H1 (cell line): ENCODE measurements around the gene OCRL. TPM values are rescaled to one million over a fixed set of nuclear protein-coding genes. Genes with fewer than 3 reads are reported as not detected.

ENCODE experiments used
- CBX8 ChIP-seq: fragments of 300-800, 300-1000 bp; sonication (generic); IDR thresholded peaks from 2 replicates; pipeline ENCODE4 v1.7.1; 2016; ENCODE audit warnings: low read depth, low read length, borderline replicate concordance
- CHD1 ChIP-seq: IDR thresholded peaks from 2 replicates; pipeline ENCODE4 v1.6.1; 2012; ENCODE audit warnings: low read depth, low read length, improper control_type of control experiment
- CTBP2 ChIP-seq: IDR thresholded peaks from 2 replicates; pipeline ENCODE4 v1.7.0; 2011; ENCODE audit warnings: borderline replicate concordance, mild to moderate bottlenecking, moderate library complexity, mixed read lengths, low read length; ENCODE audit not compliant: insufficient read depth, insufficient read length
- EGR1 ChIP-seq: IDR thresholded peaks from 2 replicates; pipeline ENCODE4 v1.6.1; 2011; ENCODE audit warnings: low read depth, low read length, borderline replicate concordance
- GABPA ChIP-seq: IDR thresholded peaks from 2 replicates; pipeline ENCODE4 v1.6.1; 2011; ENCODE audit warnings: mild to moderate bottlenecking, low read length, moderate library complexity, borderline replicate concordance; ENCODE audit not compliant: insufficient read depth
- KDM1A ChIP-seq: fragments of 200-600, 300-600 bp; sonication (generic); IDR thresholded peaks from 2 replicates; pipeline ENCODE4 v1.7.1; 2016; ENCODE audit warnings: mild to moderate bottlenecking, low read length, borderline replicate concordance
- POLR2AphosphoS5 ChIP-seq: IDR thresholded peaks from 2 replicates; pipeline ENCODE4 v1.6.1; 2011; ENCODE audit warnings: low read depth, low read length
- RFX5 ChIP-seq: IDR thresholded peaks from 2 replicates; pipeline ENCODE4 v1.6.1; 2011; ENCODE audit warnings: low read depth, low read length, improper control_type of control experiment, borderline replicate concordance
- SAP30 ChIP-seq: fragments of 300-600 bp; sonication (generic); IDR thresholded peaks from 2 replicates; pipeline ENCODE4 v1.7.1; 2012; ENCODE audit warnings: low read length, moderate library complexity, mild to moderate bottlenecking, inconsistent platforms; ENCODE audit not compliant: insufficient read depth, insufficient replicate concordance
- SIX5 ChIP-seq: IDR thresholded peaks from 2 replicates; pipeline ENCODE4 v1.6.1; 2011; ENCODE audit warnings: mild to moderate bottlenecking, low read depth, low read length
- SP1 ChIP-seq: IDR thresholded peaks from 2 replicates; pipeline ENCODE4 v1.6.1; 2011; ENCODE audit warnings: low read depth, low read length
- TBP ChIP-seq: IDR thresholded peaks from 2 replicates; pipeline ENCODE4 v1.6.1; 2011; ENCODE audit warnings: low read depth, low read length, improper control_type of control experiment
- ZNF274 ChIP-seq: IDR thresholded peaks from 2 replicates; pipeline ENCODE4 v1.7.0; 2012; ENCODE audit warnings: low read length, borderline replicate concordance; ENCODE audit errors: extremely low read depth
- polyA plus RNA-seq, 7 experiments: library from polyadenylated mRNA; depleted of rRNA in 3 of 7; stranded (reverse) in 5 of 7; unstranded in 2 of 7; fragments of >200 nt in 5 of 7; fragments of 200-250 nt in 2 of 7; gene quantifications; 1 replicate in 5 of 7; 2 replicates in 1 of 7; 4 replicates in 1 of 7; pipeline versions ENCODE4 v1.2.1 to v1.2.3, GENCODE V29; 2011 to 2013; ENCODE audit warnings: missing spikeins in 2 of 7, mixed read lengths in 2 of 7
- total RNA-seq: library from RNA; stranded (reverse); fragmentation: NEBNext Ultra II Directional; extraction: Animal tissue kit (Norgen Biotek cat#: 25700); gene quantifications from 2 replicates; pipeline ENCODE4 v1.2.1, GENCODE V29; 2021
- TF ChIP-seq, protein P1 (sequence below): IDR thresholded peaks from 2 replicates; pipeline ENCODE4 v1.6.1; 2012; ENCODE audit warnings: inconsistent platforms
- TF ChIP-seq, protein P2 (sequence below): IDR thresholded peaks from 2 replicates; pipeline ENCODE4 v1.6.1; 2011; ENCODE audit warnings: low read length, improper control_type of control experiment
- TF ChIP-seq, protein P3 (sequence below): IDR thresholded peaks from 2 replicates; pipeline ENCODE4 v1.6.1; 2011; ENCODE audit warnings: low read depth, mild to moderate bottlenecking, low read length; ENCODE audit not compliant: insufficient read depth
- TF ChIP-seq, protein P4 (sequence below): IDR thresholded peaks from 2 replicates; pipeline ENCODE4 v1.6.1; 2012; ENCODE audit warnings: low read length, inconsistent platforms

Gene OCRL
- total and polyA plus RNA-seq, 2 of the 8 experiments (the other 6 are each of a cell fraction or from before 2014, with no cell fraction given), result 12.7 to 15.1 TPM

DNA sequence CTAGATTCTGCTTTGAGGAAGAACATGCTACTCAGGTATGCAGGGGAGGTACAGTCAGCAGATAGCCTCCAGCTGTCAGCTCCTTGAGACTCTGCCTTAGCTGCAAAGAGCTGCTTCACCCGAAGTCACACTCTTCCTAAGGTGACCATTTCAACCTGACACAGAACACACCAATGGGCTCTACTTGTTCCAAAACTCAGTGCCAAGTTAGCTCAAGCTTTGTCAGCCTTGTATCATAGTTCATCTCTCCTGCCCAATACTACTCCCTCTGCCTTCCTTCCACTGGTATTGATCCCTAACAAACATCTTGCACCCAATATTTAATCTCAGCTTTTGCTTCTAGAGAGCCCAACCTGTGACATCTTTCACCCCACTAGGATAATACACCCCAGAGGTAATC, 8.9 kb upstream of the OCRL start (continued):
- TF ChIP-seq CHD1 (no peak), SAP30 (no peak), KDM1A (no peak), ZNF274 (no peak), EGR1 (no peak), POLR2AphosphoS5 (no peak), SP1 (no peak), CTBP2 (no peak), TBP (no peak), RFX5 (no peak), SIX5 (no peak), GABPA (no peak), CBX8 (no peak)
- TF ChIP-seq, protein P1, sequence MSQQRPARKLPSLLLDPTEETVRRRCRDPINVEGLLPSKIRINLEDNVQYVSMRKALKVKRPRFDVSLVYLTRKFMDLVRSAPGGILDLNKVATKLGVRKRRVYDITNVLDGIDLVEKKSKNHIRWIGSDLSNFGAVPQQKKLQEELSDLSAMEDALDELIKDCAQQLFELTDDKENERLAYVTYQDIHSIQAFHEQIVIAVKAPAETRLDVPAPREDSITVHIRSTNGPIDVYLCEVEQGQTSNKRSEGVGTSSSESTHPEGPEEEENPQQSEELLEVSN, result no peak
- TF ChIP-seq, protein P2, sequence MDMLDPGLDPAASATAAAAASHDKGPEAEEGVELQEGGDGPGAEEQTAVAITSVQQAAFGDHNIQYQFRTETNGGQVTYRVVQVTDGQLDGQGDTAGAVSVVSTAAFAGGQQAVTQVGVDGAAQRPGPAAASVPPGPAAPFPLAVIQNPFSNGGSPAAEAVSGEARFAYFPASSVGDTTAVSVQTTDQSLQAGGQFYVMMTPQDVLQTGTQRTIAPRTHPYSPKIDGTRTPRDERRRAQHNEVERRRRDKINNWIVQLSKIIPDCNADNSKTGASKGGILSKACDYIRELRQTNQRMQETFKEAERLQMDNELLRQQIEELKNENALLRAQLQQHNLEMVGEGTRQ, result no peak
- TF ChIP-seq, protein P3, sequence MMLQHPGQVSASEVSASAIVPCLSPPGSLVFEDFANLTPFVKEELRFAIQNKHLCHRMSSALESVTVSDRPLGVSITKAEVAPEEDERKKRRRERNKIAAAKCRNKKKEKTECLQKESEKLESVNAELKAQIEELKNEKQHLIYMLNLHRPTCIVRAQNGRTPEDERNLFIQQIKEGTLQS, result no peak
- TF ChIP-seq, protein P4, sequence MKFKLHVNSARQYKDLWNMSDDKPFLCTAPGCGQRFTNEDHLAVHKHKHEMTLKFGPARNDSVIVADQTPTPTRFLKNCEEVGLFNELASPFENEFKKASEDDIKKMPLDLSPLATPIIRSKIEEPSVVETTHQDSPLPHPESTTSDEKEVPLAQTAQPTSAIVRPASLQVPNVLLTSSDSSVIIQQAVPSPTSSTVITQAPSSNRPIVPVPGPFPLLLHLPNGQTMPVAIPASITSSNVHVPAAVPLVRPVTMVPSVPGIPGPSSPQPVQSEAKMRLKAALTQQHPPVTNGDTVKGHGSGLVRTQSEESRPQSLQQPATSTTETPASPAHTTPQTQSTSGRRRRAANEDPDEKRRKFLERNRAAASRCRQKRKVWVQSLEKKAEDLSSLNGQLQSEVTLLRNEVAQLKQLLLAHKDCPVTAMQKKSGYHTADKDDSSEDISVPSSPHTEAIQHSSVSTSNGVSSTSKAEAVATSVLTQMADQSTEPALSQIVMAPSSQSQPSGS, result no peak
- TF ChIP-seq, all 59 proteins: peak for 0
